Endodermal cell (in vitro differentiated cells): ENCODE results near the gene FAT1. TPM values are rescaled to one million over a fixed set of nuclear protein-coding genes. Genes with fewer than 3 reads are reported as not detected.
"Not testable (repeated sequence)": the region's sequence is repeated elsewhere in the genome, so short reads cannot be mapped to it uniquely, and the experiment has no call there.

ENCODE experiments used
- DNase-seq: peaks from one replicate; pipeline ENCODE4 v3.0.0-alpha.2; 2017
- H3K27ac ChIP-seq: 2 replicates; pipeline ENCODE4 v1.5.1; 2013; ENCODE audit warnings: mild to moderate bottlenecking, low read depth, low read length, moderate library complexity
- H3K27me3 ChIP-seq: 2 replicates; pipeline ENCODE4 v1.6.1; 2013; ENCODE audit warnings: mild to moderate bottlenecking, low read length, moderate library complexity; ENCODE audit not compliant: insufficient read depth, control insufficient read depth, poor library complexity, severe bottlenecking
- H3K36me3 ChIP-seq: 2 replicates; pipeline ENCODE4 v1.7.0; 2013; ENCODE audit warnings: mild to moderate bottlenecking, low read length, moderate library complexity; ENCODE audit not compliant: control insufficient read depth, insufficient read depth
- H3K4me1 ChIP-seq: one replicate; pipeline ENCODE4 v1.7.0; 2013; ENCODE audit warnings: low read length; ENCODE audit not compliant: control insufficient read depth, insufficient read depth
- H3K4me3 ChIP-seq: 2 replicates; pipeline ENCODE4 v1.5.1; 2013; ENCODE audit warnings: mild to moderate bottlenecking, low read length, moderate library complexity
- H3K9ac ChIP-seq: 2 replicates; pipeline ENCODE4 v1.6.1; 2013; ENCODE audit warnings: mild to moderate bottlenecking, low read length, moderate library complexity; ENCODE audit not compliant: poor library complexity, severe bottlenecking; ENCODE audit errors: extremely low read depth
- H3K9me3 ChIP-seq: 2 replicates; pipeline ENCODE4 v1.6.1; 2013; ENCODE audit warnings: mild to moderate bottlenecking, low read length, moderate library complexity; ENCODE audit not compliant: control insufficient read depth
- H3K27ac Mint-ChIP-seq: 2 replicates; pipeline ENCODE4 v1.8.0; 2020; ENCODE audit warnings: mixed read lengths
- H3K27me3 Mint-ChIP-seq: 2 replicates; pipeline ENCODE4 v1.8.0; 2021; ENCODE audit warnings: mild to moderate bottlenecking, mixed read lengths; ENCODE audit not compliant: insufficient read depth
- H3K36me3 Mint-ChIP-seq: 2 replicates; pipeline ENCODE4 v1.8.0; 2020; ENCODE audit warnings: low read depth, mixed read lengths
- H3K4me1 Mint-ChIP-seq: 2 replicates; pipeline ENCODE4 v1.8.0; 2020; ENCODE audit warnings: mixed read lengths
- H3K4me3 Mint-ChIP-seq: 2 replicates; pipeline ENCODE4 v1.8.0; 2020; ENCODE audit warnings: mild to moderate bottlenecking, moderate library complexity, mixed read lengths
- H3K9me3 Mint-ChIP-seq: 2 replicates; pipeline ENCODE4 v1.8.0; 2020; ENCODE audit warnings: mild to moderate bottlenecking, mixed read lengths
- WGBS, 2 experiments: methylation state at CpG; one replicate each; pipeline versions ENCODE4 v1.1.5 to v1.1.7; 2013; ENCODE audit warnings: missing lambda C conversion rate in 2 of 2, mixed read lengths in 1 of 2; ENCODE audit not compliant: insufficient coverage in 1 of 2, insufficient read length in 1 of 2; 5-methylcytosine and 5-hydroxymethylcytosine counted together
- total RNA-seq, 2 donors: library from RNA; stranded (reverse); fragmentation: NEBNext Ultra II Directional in 1 of 2; extraction: Animal tissue kit (Norgen Biotek cat#: 25700) in 1 of 2; gene quantifications; 2 replicates in 1 of 2; 3 replicates in 1 of 2; pipeline ENCODE4 v1.2.1, GENCODE V29; 2021
- TF ChIP-seq, protein P1 (sequence below): fragments of 200-600 bp; sonication (generic); conservative IDR thresholded peaks from 2 replicates; pipeline ENCODE4 v1.5.0; 2021; ENCODE audit warnings: antibody characterized with exemption, mild to moderate bottlenecking

The FAT1 gene
- total RNA-seq, 2 donors from 2014 or later: 66.6 to 77.8 TPM

DNA sequence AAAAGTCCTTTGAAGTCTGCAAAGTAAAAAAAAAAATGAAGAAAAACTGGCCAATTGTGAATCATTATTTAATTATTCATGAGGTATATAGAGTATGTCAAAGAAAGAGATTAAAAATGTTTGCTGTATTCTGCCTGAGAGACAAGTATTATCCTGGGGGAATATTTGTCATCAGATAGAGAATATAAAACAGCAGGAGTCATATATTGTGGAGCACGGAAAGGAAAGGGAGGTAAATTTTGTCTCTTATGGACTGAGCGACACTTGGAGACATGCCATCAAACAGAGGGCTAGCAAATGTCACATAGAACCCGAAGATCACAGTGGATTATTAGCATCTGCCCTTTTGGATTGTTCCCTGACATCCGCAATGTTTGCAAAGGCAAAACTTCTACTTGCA, 39.2 kb upstream of the FAT1 start:
- H3K4me3 ChIP-seq: no peak overlapping the region
- H3K4me1 Mint-ChIP-seq: peaks cover 6% of the 10 kb centered on the region
- no peaks in the 10 kb centered on the region for H3K9me3 ChIP-seq
- H3K4me1 ChIP-seq: no peaks in the 10 kb centered on the region
- TF ChIP-seq, protein P1, sequence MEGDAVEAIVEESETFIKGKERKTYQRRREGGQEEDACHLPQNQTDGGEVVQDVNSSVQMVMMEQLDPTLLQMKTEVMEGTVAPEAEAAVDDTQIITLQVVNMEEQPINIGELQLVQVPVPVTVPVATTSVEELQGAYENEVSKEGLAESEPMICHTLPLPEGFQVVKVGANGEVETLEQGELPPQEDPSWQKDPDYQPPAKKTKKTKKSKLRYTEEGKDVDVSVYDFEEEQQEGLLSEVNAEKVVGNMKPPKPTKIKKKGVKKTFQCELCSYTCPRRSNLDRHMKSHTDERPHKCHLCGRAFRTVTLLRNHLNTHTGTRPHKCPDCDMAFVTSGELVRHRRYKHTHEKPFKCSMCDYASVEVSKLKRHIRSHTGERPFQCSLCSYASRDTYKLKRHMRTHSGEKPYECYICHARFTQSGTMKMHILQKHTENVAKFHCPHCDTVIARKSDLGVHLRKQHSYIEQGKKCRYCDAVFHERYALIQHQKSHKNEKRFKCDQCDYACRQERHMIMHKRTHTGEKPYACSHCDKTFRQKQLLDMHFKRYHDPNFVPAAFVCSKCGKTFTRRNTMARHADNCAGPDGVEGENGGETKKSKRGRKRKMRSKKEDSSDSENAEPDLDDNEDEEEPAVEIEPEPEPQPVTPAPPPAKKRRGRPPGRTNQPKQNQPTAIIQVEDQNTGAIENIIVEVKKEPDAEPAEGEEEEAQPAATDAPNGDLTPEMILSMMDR: no peak
- WGBS, 2 experiments: 88 to 100% methylated on average over 3 to 4 of the region's 4 CpGs
- no peaks in the 10 kb centered on the region for H3K36me3 Mint-ChIP-seq
- H3K9me3 Mint-ChIP-seq: no peaks in the 10 kb centered on the region
- H3K27me3 Mint-ChIP-seq: no peaks in the 10 kb centered on the region
- H3K9ac ChIP-seq: no peak overlapping the region
- no peaks in the 10 kb centered on the region for H3K27me3 ChIP-seq
- H3K36me3 ChIP-seq: no peaks in the 10 kb centered on the region
- H3K27ac ChIP-seq: no peak overlapping the region
- H3K27ac Mint-ChIP-seq: no peak overlapping the region
- H3K4me3 Mint-ChIP-seq: no peak overlapping the region
- no peak for DNase-seq

DNA sequence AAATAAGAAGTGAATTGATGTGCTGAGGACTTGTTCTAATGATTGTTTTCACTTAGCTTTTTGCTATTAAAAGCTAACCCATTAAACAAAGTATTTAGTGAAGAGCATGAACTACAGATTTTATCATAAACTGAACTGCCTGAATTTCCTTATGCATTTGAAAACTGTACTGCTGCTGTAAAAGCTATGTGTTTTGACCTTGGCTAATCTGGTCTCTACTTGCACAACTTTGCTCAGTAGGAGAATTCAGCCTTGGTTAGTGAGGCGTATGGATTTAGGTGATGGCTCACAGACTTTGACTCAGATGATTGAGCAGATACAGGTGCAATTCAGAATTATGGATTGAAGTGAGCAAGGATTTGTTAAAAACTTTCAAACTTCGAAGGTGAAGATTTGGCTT, 38.7 kb upstream of the FAT1 start:
- Histone ChIP-seq H3K9ac (no peak overlapping the region), H3K27me3 (no peaks in the 10 kb centered on the region), H3K4me1 (no peaks in the 10 kb centered on the region), H3K27ac (no peak overlapping the region), H3K9me3 (no peaks in the 10 kb centered on the region), H3K36me3 (no peaks in the 10 kb centered on the region), H3K4me3 (no peak overlapping the region)
- 91 to 100% methylated on average over 1 to 2 of the region's 2 CpGs for WGBS, 2 experiments
- no peak for DNase-seq
- H3K27ac Mint-ChIP-seq: no peak overlapping the region
- no peaks in the 10 kb centered on the region for H3K9me3 Mint-ChIP-seq
- H3K4me1 Mint-ChIP-seq: peaks cover 6% of the 10 kb centered on the region
- TF ChIP-seq, protein P1: no peak
- H3K27me3 Mint-ChIP-seq: no peaks in the 10 kb centered on the region
- H3K4me3 Mint-ChIP-seq: no peak overlapping the region
- H3K36me3 Mint-ChIP-seq: no peaks in the 10 kb centered on the region

DNA sequence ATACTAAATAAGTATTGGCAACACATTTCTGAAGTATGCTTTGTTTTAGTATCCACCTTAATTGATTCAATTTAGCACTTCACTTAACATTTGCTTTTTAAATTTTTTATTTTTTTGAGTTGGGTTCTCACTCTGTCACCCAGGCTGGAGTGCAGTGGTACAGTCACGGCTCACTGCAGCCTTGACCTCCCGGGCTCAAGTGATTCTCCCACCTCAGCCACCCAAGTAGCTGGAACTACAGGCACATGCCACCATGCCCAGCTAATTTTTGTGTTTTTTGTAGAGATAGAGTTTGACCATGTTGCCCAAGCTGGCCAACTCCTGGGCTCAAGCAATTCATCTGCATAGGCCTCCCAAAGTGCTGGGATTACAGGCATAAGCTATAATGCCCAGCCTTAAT, 38.3 kb upstream of the FAT1 start:
- not testable (repeated sequence) for H3K9me3 ChIP-seq, H3K4me3 Mint-ChIP-seq, H3K27me3 ChIP-seq, H3K36me3 Mint-ChIP-seq, H3K9me3 Mint-ChIP-seq, H3K27ac Mint-ChIP-seq, H3K36me3 ChIP-seq, DNase-seq, H3K27ac ChIP-seq, H3K4me1 ChIP-seq, H3K27me3 Mint-ChIP-seq, H3K4me1 Mint-ChIP-seq, H3K9ac ChIP-seq, H3K4me3 ChIP-seq
- whole genome bisulfite sequencing, 2 experiments: 92 to 93% methylated on average over 2 of the region's 2 CpGs

DNA sequence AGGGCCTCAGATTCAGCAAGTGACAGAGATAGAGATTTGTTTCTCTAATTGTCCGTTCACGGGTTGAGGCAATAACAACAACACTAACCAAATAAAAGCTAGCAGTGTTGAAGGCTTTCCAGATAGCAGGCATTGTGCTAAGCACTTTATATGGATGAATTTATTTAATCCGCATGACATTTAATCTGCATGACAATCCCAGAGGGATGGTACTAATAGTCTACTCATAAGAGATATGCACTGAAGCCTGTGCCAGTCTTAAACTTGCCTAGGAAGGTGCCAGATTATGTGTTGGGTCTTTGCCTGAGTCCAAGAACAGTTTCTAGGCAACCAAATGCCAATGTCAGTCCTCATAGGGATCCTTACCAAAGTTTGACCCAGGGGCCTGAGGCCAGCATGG, 37.7 kb upstream of the FAT1 start:
- Mint-ChIP-seq H3K27ac (no peak overlapping the region), H3K9me3 (no peaks in the 10 kb centered on the region), H3K36me3 (no peaks in the 10 kb centered on the region), H3K4me1 (peaks cover 6% of the 10 kb centered on the region), H3K4me3 (no peak overlapping the region), H3K27me3 (no peaks in the 10 kb centered on the region)
- H3K27me3 ChIP-seq: no peaks in the 10 kb centered on the region
- WGBS, 2 experiments: 93 to 100% methylated on average over 1 to 3 of the region's 3 CpGs
- H3K27ac ChIP-seq: no peak overlapping the region
- no peaks in the 10 kb centered on the region for H3K4me1 ChIP-seq
- no peaks in the 10 kb centered on the region for H3K9me3 ChIP-seq
- no peak overlapping the region for H3K9ac ChIP-seq
- H3K4me3 ChIP-seq: no peak overlapping the region
- no peaks in the 10 kb centered on the region for H3K36me3 ChIP-seq
- TF ChIP-seq, protein P1: no peak
- DNase-seq: no peak
